ENCODE data around the gene P4HB. TPM values are rescaled to one million over a fixed set of nuclear protein-coding genes. Genes with fewer than 3 reads are reported as not detected.

The P4HB gene
- total RNA-seq, 1 donor = 763 TPM

- no peak overlapping the region for H3K4me3 ChIP-seq (ENCODE audit: low read depth, low read length)
- DNase-seq (ENCODE audit: low read depth) = peak; percentile 62
- no peak for TF ChIP-seq CTCF (IDR thresholded peaks at IDR 0.05; ENCODE audit: insufficient read depth, low read length)
Measured at GRCh38 chr17:81854974-81855774, 5.2 kb downstream of the P4HB start.

GRCh38 chr17:81852237-81852636 is 8.1 kb downstream of the P4HB start:
- no peak for DNase-seq (ENCODE audit: low read depth)
- H3K4me3 ChIP-seq (ENCODE audit: low read depth, low read length) = no peak overlapping the region
- TF ChIP-seq CTCF (IDR thresholded peaks at IDR 0.05; ENCODE audit: insufficient read depth, low read length) = no peak

GRCh38 chr17:81851423-81851822 is 8.9 kb downstream of the P4HB start:
- DNase-seq (ENCODE audit: low read depth) = no peak
- TF ChIP-seq CTCF (IDR thresholded peaks at IDR 0.05; ENCODE audit: insufficient read depth, low read length) = no peak
- no peak overlapping the region for H3K4me3 ChIP-seq (ENCODE audit: low read depth, low read length)

- H3K4me3 ChIP-seq (ENCODE audit: low read depth, low read length) = no peak overlapping the region
- no peak for DNase-seq (ENCODE audit: low read depth)
- no peak for TF ChIP-seq CTCF (IDR thresholded peaks at IDR 0.05; ENCODE audit: insufficient read depth, low read length)
Measured at GRCh38 chr17:81849457-81849856, 10.9 kb downstream of the P4HB start.

GRCh38 chr17:81846743-81847689 is 13.3 kb downstream of the P4HB start:
- TF ChIP-seq CTCF (IDR thresholded peaks at IDR 0.05; ENCODE audit: insufficient read depth, low read length) = no peak
- no peak for DNase-seq (ENCODE audit: low read depth)
- no peak overlapping the region for H3K4me3 ChIP-seq (ENCODE audit: low read depth, low read length)

- no peak for DNase-seq (ENCODE audit: low read depth)
- TF ChIP-seq CTCF (IDR thresholded peaks at IDR 0.05; ENCODE audit: insufficient read depth, low read length) = no peak
- no peak overlapping the region for H3K4me3 ChIP-seq (ENCODE audit: low read depth, low read length)
Measured at GRCh38 chr17:81845881-81846742, 14.2 kb downstream of the P4HB start.
